ENCODE results near the gene STPG3.

STPG3 gene

GRCh38 chr9:137251194-137251461, at the start of gene STPG3:
TSS of gene STPG3 (plus strand) at chr9:137251286. CDS start at chr9:137251287, 1 bp downstream.
- DNase-seq (ENCODE audit: low spot score) = no peak

- no peak for DNase-seq (ENCODE audit: low spot score)
These were observed 48.1 kb upstream of the STPG3 start for GRCh38 chr9:137202966-137203365.

- no peak for DNase-seq (ENCODE audit: low spot score)
These were observed 46.4 kb upstream of the STPG3 start for GRCh38 chr9:137204731-137205125.

GRCh38 chr9:137205126-137206069, 45.7 kb upstream of the STPG3 start, which contains the start of the genes NDOR1 and TMEM203:
TSS of gene NDOR1 (plus strand) at chr9:137205700. CDS start at chr9:137205778, 78 bp downstream.
TSS of gene TMEM203 (minus strand) at chr9:137205648. CDS start at chr9:137205414, 234 bp downstream.
- DNase-seq (ENCODE audit: low spot score) = peak; percentile 84

GRCh38 chr9:137206602-137207001, 44.5 kb upstream of the STPG3 start:
- DNase-seq (ENCODE audit: low spot score) = no peak

GRCh38 chr9:137211532-137211931, 39.6 kb upstream of the STPG3 start:
- DNase-seq (ENCODE audit: low spot score) = no peak

GRCh38 chr9:137212520-137212919, 38.6 kb upstream of the STPG3 start:
- DNase-seq (ENCODE audit: low spot score) = no peak

GRCh38 chr9:137213160-137214060, 37.7 kb upstream of the STPG3 start:
- DNase-seq (ENCODE audit: low spot score) = no peak

- no peak for DNase-seq (ENCODE audit: low spot score)
These were observed 36.5 kb upstream of the STPG3 start for GRCh38 chr9:137214620-137215019.

- DNase-seq (ENCODE audit: low spot score) = no peak
These were observed 35.7 kb upstream of the STPG3 start for GRCh38 chr9:137215196-137215986.

- no peak for DNase-seq (ENCODE audit: low spot score)
These were observed 34.7 kb upstream of the STPG3 start for GRCh38 chr9:137216188-137216965.

GRCh38 chr9:137217276-137218211, 33.5 kb upstream of the STPG3 start:
- no peak for DNase-seq (ENCODE audit: low spot score)

- no peak for DNase-seq (ENCODE audit: low spot score)
These were observed 32.8 kb upstream of the STPG3 start for GRCh38 chr9:137218212-137218753.

- DNase-seq (ENCODE audit: low spot score) = no peak
These were observed 32.3 kb upstream of the STPG3 start for GRCh38 chr9:137218754-137219271.

- no peak for DNase-seq (ENCODE audit: low spot score)
These were observed 31.2 kb upstream of the STPG3 start for GRCh38 chr9:137219757-137220316.

GRCh38 chr9:137220317-137221094, 30.6 kb upstream of the STPG3 start:
- no peak for DNase-seq (ENCODE audit: low spot score)

GRCh38 chr9:137221095-137221505, 30.0 kb upstream of the STPG3 start:
- DNase-seq (ENCODE audit: low spot score) = no peak

GRCh38 chr9:137221506-137222111, 29.5 kb upstream of the STPG3 start:
- DNase-seq (ENCODE audit: low spot score) = no peak

All from pons (tissue), 1 donor.